NCI-H1048 (cell line): Measurements from ENCODE around the gene MAP7.
"Not testable (repeated sequence)": the region's sequence is repeated elsewhere in the genome, so short reads cannot be mapped to it uniquely, and the experiment has no call there.

Source experiments
- DNase-seq: peaks from one replicate; lab custom pipeline; 2025; lab: John Stamatoyannopoulos, UW

The MAP7 gene

DNA sequence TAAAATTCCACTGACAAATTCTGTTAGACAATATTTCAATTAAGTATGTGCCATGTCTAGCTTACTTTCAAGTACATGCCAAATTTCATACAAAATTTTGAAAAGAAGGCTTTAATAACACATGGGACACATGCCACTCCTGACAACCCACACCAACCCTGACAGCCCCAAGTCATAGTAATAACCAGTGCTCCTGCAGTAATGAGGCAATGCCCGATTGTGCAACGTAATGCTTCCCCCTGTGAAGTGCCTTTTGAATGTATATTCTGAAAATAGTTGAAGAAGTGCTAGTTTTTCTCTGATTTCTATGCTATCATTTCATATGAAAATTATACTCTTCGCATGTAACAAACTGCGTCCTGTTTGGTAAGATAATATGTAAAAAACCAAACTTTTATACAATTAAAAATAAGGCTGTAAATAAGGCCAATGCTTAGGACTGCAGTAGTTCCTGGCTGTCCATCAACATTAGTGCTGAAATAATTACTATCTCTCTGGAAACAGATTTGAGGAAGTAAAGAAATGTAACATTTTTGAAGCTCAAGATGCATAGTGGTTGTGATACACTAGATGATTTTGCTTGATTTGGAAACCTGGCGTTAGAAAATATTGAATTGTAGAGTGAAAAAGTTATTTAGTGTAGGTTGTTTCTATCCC lies 134.7 kb downstream of the MAP7 start:
- no peak for DNase-seq

DNA sequence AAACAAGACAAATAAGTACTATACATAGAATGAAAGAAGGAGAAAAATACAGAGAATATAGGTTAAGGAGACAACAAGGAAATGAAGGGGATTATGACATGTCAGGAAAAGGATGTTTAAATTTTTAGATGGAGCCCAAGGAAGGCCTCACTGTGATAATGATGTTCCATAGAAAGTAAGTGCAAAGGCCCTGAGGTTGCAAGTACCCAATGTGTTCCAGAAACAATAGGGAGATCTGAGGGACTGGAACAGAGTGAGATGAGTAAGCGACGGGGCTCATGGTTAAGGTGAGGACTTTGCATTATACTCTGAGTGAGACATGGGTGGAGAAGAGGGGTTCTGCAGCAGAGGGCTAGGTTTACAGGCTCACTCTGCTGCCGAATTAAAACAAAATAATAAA lies 137.8 kb downstream of the MAP7 start:
- DNase-seq: no peak

DNA sequence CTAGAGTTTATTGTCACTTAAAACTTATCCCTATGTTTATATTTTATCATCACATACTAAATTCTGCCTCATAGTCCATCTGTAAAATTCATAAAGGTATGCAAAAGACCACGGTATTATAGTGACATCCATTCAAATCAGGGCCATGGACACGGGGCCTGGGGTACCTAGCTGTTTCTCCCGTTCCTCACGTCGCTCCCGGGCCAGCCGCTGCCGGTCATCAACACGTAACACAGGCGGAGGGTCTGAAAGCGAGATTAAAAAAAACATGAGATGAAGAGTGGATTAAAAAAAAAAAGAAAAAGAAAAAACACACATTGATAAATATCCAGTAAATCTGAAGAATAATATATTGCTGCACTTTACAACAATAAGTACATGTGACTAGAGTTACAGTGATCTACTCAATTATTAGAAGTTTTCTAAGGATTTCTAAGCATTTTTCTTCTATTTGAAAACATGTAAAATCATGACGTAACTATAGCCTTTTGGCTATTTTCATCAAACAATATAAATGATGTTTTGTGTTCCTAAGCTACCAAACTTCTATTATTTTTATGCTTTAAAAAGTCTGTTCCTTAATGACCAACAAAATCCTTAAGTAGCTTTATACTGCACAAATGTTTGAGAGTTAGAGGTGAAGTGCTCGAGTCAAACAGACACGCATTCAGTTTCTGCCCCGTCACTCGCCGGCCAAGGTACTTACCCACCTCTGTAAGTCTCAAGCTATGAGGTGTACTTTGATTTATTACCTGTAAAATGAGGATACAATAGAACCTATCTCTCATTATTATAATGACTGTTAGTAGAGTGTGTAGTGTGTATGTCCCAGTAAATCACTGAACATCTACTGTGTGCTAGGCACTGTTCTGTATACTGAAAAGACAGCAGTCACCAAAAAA lies 138.5 kb downstream of the MAP7 start:
- DNase-seq: no peak

DNA sequence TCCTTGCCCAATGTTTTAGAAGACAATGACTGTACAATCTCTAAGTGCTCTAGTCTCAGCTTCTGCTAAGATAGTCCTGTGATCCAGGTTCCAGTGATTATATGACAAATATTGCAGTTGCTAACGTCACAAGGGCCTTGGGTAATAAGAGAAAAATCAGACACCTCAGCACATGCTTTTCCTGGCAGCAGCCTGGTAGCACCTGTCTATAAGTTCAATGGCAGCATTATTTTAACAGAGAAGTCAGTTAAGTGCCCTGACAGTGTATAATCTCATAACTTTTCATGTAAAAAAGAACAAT lies 139.2 kb downstream of the MAP7 start:
- DNase-seq: no peak

DNA sequence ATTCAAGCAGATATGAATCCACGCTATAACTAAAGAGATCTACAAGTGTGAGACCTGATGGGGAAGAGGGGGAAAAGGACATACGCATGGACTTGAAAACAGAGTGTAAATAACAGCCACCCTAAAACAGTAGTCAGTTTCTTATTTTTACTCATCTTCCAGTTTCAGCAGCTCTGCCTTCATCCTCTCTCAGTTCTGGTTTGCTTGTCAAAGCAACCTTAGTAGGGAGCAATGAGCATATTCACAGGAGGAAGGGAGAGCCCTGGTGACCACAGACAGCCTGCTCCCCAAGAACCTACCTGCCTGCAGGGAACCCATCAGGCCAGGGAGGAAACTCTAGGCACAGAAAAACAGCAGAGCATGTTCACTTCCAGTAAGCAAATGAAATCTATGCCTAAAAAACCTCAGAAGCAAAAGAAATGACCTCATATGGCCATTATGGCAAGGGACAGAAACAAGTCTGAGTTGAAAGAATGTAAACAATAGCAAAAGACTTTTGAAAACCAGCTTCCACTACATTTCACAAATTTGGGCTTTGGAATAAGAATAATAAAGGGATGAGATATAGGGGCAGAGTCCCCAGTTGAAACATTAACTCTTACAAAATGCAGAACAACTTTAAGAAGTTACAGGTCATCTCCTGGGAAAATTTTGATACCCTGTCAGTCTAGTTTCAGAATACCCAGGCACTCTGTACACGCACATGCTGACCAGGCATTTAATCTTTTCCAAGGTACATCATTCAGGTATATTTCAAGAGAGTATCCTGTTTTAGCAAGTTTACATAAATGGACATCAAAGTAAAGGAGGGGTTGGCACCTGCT lies 139.8 kb downstream of the MAP7 start:
- no peak for DNase-seq

DNA sequence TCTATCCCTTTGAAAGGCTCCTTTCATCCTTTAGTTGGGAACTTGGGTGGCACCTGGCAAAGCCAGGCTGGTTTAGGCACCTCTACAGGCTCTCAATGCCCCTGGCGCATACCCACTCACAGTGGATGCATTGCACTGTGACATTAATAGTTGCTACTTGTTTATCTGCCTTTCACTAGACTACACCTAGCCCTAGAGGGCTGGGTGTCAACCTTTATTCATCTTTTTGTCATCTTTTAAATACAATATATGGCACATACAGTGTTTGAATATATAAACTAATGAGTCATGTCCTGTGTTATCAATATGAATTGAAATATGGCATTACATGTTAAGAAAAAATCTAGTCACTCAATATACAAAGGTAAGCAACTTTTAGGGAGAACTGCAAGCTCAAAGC lies 140.6 kb downstream of the MAP7 start:
- DNase-seq: no peak

DNA sequence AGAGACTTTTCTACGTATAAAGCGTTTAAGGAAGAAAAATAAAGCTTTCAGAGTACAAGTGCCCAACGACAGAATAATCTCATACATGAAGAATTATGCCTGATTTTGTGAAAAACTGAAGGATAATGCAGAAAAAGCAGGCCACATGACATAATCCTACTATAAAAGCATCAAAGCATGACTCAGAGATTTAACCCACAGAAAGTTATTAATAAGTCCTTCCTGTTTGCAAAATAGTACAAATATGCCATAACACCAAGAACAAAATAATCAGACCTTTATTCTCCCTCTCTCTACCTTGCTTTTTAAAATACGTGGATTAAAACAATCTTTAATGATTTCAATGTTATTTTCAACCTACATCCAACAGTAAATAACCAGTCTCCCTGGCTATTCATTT lies 142.0 kb downstream of the MAP7 start:
- no peak for DNase-seq

DNA sequence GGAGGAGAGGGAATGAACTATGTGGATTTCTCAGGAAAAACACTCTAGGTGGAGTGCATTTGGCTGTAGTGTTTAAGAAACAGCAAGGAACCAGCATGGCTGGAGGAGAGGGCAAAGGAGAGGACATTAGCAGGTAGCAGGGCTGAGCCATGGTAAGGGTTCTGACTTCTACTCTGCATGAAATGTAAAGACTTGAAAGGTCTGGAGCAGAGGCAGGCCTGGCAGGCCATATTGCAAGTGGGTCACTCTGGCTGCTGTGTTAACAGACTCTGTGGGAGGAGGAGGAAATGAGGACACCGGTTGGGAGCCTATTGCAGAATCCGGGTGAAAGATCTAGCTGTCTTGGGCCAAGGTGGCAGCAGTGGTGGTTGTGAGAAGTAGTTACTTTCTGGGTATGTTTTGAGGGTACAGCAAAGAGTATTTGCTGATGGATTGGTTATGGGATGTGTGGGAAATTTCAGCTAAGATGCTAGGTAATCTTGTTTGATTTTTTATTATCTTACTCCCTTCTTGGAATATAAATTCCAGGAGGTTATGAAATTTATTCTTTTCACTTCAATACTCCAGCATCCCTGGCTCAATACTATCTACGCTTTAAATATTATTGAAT lies 144.7 kb downstream of the MAP7 start:
- no peak for DNase-seq

DNA sequence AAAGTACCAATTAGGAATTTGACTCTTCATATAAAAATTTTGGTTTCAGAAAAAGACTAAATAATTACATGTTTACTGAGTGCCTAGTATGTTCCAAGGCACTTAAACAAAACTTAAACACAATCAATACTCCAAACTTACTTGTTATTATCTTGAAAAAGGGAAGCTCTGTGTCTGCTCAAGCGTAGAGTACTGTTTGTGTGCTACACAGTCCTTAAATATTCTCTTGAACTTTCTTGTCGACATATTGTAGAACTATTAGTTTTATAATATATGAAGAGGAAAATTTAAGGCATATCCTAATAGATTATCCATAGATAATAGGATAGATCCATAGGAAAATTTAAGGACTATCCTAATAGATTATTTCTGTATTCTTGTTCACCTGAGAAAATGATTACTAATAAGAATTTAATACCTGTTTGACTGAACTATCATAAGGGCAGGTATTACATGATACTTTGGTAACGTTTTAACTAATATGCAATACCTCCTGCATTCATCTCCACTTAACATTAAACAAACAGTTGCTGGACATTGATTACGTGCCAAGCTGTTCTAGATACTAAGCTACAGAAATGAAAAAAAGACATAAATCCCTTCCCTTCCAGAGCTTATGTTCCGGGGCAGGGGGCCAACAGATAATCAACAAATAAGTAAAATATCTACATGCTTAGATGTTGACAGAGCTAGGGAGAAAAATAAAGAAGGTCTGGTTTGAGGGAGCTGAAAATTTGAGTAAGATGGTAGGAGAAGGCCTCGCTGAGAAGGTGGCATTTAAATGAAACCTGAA lies 145.4 kb downstream of the MAP7 start:
- DNase-seq: no peak

DNA sequence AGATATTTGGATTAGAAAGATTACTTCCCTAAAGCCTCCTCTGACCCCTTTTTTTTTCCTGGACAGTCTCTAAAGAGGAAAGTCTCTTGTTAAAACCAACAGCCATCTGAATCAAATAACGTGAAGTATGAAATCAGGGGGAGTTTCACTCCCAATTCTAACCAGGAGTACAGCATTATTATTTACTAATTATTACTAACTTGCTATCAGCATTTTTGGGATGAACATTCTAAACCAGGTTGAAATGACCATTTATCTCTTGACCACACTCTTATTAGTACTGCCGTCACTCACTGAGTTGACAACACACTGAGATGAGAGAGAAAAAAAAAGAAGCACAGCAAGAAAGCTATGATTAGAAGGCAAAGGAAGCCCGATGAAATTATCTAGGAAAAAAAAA lies 146.2 kb downstream of the MAP7 start:
- no peak for DNase-seq

DNA sequence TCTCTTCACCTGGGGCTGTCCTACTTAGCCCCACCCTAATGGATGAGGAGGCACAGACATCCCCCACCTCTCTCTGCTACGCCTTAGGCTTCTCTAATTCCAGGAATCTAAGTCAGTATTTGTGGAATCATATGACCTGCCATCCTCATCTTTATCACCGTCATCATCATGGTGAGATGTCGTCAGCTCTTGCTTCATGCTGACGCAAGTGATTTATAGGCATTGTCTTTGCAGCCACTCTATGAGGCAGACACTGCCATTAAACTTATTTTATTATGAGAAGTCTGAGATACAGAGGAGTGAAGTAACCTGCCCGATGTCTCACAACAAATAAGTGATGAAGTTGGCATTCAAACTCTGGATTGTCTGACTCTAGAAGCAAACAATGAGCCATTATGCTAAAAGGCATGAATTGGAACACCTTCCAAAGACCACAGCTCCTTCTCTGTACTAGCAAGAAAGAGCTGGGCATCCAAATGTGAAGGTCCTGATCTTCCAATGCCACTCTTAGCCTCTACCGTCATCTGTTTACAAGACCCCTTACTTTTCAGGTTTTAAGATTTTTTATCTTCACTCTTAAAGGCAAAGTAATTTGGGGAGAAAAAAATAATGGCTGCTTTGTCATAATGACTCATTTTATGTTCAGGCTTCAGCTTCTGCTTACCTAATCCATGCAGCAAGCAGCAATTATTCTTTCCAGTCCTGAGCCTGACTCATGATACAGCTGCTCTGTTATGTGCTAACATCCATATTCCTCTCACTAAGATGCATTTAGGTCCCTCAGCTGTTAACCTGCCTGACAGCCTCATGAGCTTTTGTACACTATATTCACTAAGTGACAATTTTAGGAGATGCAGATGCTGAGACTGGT lies 146.9 kb downstream of the MAP7 start:
- DNase-seq: no peak

DNA sequence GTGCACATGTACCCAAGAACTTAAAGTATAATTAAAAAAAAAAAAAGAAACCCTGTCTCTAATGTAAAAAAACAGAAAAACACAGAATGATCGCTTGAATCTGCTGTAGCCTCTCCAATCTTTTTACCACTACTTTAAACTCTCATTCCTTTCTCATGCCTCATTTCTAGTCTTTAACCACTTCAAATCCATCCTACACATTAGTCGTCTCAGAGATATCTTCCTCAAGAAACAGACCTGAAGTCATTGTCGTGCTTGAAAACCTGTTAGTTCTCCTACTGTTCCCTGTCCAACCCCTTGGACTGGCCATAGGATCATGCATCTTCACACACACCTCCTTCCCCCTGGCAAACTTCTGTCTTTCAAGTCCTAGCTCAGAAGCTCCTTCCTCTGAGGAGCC lies 148.5 kb downstream of the MAP7 start:
- no peak for DNase-seq

DNA sequence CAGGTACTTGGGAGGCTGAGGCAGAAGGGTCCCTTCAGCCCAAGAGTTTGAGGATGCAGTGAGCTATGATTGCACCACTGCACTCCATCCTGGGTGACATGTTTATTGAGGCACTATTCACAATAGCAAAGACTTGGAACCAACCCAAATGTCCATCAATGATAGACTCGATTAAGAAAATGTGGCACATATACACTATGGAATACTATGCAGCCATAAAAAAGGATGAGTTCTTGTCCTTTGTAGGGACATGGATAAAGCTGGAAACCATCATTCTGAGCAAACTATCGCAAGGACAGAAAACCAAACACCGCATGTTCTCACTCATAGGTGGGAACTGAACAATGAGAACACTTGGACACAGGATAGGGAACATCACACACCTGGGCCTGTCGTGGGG lies 149.0 kb downstream of the MAP7 start:
- not testable (repeated sequence) for DNase-seq

DNA sequence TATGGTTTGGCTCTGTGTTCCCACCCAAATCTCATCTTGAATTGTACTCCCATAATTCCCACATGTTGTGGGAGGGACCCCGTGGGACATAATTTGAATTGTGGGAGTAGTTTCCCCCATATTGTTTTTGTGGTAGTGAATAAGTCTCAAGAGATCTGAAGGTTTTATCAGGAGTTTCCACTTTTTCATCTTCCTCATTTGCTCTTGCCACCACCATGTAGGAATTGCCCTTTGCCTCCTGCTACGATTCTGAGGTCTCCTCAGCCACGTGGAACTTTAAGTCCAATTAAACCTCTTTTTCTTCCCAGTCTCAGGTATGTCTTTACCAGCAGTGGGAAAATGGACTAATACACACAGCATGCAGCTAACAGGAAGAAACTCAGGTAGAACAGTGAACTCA lies 151.8 kb downstream of the MAP7 start:
- DNase-seq: no peak

DNA sequence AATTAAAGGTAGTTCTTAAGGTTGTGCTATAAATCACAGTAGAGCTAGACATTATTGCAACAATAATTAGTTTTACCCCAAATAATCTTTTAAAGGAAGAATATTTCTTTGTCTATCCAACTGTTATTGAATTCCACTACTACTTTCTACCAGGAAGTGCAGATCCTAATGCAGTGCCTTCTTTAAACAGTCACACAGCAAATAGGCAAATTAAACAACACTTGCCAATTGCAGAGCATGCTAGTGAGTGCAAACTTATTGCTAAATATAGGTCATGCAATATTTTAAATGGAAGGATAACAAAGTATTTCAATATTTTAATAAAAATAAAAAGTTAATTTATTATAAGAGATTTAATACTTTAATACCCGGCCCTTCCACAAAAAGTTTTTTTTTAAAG lies 153.3 kb downstream of the MAP7 start:
- no peak for DNase-seq

DNA sequence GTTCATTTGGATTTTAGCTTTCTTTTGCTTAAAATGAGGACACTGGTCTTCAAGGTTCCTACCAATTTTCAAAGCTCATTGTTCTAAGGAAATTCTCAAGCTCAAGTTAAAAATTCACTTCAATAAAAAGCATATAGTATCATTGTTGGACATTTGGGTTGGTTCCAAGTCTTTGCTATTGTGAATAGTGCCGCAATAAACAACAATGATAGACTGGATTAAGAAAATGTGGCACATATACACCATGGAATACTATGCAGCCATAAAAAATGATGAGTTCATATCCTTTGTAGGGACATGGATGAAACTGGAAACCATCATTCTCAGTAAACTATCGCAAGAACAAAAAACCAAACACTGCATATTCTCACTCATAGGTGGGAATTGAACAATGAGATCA lies 159.3 kb downstream of the MAP7 start:
- DNase-seq: not testable (repeated sequence)

DNA sequence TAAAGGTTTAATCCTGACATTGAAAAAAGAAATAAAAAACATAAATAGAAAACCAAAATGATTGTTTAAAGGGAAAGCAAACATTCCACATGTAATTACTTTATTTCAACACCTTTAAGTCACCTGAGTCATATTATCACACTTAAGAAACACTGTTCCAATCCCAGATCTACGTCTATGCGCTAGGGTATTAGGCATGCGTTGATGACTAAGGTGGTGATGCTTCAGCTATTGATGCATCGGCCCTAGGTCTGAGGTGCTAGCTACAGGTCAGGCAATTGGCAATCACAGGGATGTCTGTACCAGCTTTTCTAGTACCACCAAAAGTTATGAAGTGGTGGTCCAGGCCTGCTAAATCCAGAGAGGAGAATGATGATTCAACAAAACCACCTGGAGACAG lies 162.9 kb downstream of the MAP7 start:
- DNase-seq: no peak

DNA sequence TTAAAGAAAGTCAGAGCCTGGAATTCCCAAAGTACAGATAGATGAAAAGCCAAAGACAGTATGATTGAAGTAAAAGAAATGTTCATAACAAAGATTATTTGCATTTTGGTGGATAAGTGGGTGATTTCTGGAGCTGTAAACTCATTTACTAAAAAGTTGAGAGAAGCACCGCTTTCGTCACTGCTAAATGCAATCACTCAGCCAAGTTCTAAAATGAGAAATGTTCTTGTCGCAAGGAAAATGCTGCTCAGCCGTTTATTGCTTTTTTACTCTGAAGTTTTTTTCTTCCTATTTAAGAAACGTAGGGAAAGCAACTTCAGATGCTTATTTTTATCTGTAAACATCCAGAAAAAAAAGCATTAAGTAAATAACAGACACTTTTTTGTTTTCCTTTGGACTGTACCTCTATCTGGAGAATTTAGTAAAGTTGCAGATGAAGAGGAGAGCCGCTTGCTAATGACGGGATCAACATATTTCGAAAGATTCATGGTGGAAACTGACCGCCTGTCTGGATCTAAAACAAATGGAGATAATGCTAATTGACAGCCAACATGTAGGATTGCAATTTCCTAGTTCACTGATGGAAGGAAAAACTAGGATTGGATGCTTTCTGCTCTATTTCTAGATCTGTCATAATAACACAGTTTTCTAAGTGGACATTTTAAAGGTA lies 166.8 kb downstream of the MAP7 start:
- DNase-seq: no peak

DNA sequence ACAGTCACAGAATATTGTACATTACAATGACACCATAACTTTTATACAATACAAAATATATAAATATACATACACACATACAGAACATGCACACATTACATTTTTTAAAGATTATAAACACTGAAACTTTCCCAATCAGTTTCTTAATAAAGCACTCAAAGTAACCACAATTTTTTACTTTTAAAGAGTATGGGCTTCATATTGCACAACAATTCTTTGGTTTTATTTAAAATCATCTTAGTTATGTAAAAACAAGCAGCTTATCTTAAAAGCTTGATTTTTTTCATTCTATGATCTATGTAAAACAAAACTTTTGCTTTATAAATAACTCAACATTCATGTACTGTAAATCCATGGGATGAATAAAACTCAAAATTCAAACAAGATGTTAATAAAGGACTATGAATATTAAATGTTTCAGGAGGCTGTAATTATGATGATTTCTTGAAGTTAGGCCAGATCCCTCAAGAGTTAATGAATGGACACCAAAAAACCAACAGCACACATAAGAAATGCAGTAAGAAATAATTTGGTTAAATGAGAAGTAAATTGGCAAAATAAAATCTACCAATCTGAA lies 167.5 kb downstream of the MAP7 start:
- DNase-seq: no peak

DNA sequence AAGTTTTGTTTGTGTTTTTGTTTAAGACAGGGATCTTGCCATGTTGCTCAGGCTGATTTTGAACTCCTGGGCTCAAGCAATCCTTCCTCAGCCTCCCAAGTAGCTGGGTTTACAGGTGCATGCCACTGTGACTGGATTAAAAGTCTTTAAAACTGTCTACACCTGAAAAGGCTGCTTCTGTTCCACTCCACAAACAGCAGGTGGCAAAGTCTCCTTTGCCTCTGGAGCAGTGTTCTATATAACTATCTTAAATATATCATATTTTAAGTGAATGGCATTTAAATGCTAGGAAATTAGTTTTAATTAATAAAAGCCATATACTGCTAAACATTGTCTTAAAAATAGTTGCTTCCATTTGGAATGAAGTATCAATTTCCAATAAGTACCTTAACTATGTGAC lies 171.3 kb downstream of the MAP7 start:
- DNase-seq: no peak
